H1 (cell line): ENCODE data around the gene CAPN9.
A peak's percentile ranks its signal among the peaks of the same experiment; 100 is the strongest.

Source experiments
- CEBPB ChIP-seq: IDR thresholded peaks from 2 replicates; pipeline ENCODE4 v1.6.1; 2012; ENCODE audit warnings: low read depth, low read length
- CHD1 ChIP-seq: IDR thresholded peaks from 2 replicates; pipeline ENCODE4 v1.6.1; 2012; ENCODE audit warnings: low read depth, low read length, improper control_type of control experiment
- CTCF ChIP-seq, 3 experiments: IDR thresholded peaks; 1 replicate in 2 of 3; 2 replicates in 1 of 3; pipeline versions ENCODE4 v1.5.1 to v1.6.1; 2011; ENCODE audit warnings: low read length in 3 of 3, mild to moderate bottlenecking in 3 of 3, inconsistent platforms in 2 of 3, low read depth in 1 of 3, moderate library complexity in 1 of 3; ENCODE audit not compliant: insufficient read depth in 1 of 3; ENCODE audit errors: control extremely low read depth in 1 of 3
- EGR1 ChIP-seq: IDR thresholded peaks from 2 replicates; pipeline ENCODE4 v1.6.1; 2011; ENCODE audit warnings: low read depth, low read length, borderline replicate concordance
- RBBP5 ChIP-seq: IDR thresholded peaks from 2 replicates; pipeline ENCODE4 v1.7.1; 2012; ENCODE audit warnings: low read depth, mild to moderate bottlenecking, inconsistent platforms, low read length, moderate library complexity, borderline replicate concordance

GRCh38 chr1:230744382-230744781 lies 2.8 kb upstream of the CAPN9 start:
- TF ChIP-seq CTCF (IDR thresholded peaks at IDR 0.05; ENCODE audit: control extremely low read depth in 1 of 3, insufficient read depth in 1 of 3, low read depth in 1 of 3, low read length in 3 of 3): no peak
- TF ChIP-seq CEBPB: 0 out of 2 replicates have a peak, but pooled peaks have one; percentile 32
- no peak for TF ChIP-seq CHD1
- no peak for TF ChIP-seq RBBP5
- no peak for TF ChIP-seq EGR1
